OCI-LY7 (cell line): ENCODE measurements around the gene PCDHGC4. TPM values are rescaled to one million over a fixed set of nuclear protein-coding genes. Genes with fewer than 3 reads are reported as not detected.

Source experiments
- BruUV-seq: library from RNA; stranded (reverse); fragments of 400-500 nt; replicated peaks from 2 replicates; lab custom pipeline; 2021; lab: Mats Ljungman, UMichigan
- CTCF ChIA-PET: fragments of 300-600 bp; sonication (Branson Sonifier 250); formaldehyde crosslinking; loops from one replicate; lab custom pipeline; 2022; ENCODE audit warnings: antibody characterized with exemption; ENCODE audit not compliant: unreplicated experiment; lab: Charles Lee
- POLR2A ChIA-PET: fragments of 300-600 bp; sonication (Branson Sonifier 250); formaldehyde crosslinking; loops from one replicate; lab custom pipeline; 2022; ENCODE audit warnings: antibody characterized with exemption; lab: Charles Lee
- DNase-seq: peaks from one replicate; pipeline ENCODE4 v3.0.0-alpha.2; 2015; ENCODE audit warnings: low spot score
- H2AFZ ChIP-seq: fragments of 200-600 bp; sonication (generic), shearing (Covaris generic); 2 replicates; pipeline ENCODE4 v1.6.1; 2014; ENCODE audit warnings: mild to moderate bottlenecking, antibody characterized with exemption, low read length, moderate library complexity
- H3K27ac ChIP-seq: fragments of 200-600 bp; sonication (generic); 2 replicates; pipeline ENCODE4 v1.5.1; 2014; ENCODE audit warnings: mixed run types, low read depth, mild to moderate bottlenecking, moderate library complexity, low read length, inconsistent platforms; ENCODE audit not compliant: poor library complexity, severe bottlenecking
- H3K36me3 ChIP-seq: fragments of 200-600 bp; sonication (generic); 2 replicates; pipeline ENCODE4 v1.6.1; 2014; ENCODE audit warnings: mild to moderate bottlenecking, antibody characterized with exemption, low read length, moderate library complexity, mixed read lengths; ENCODE audit not compliant: insufficient read depth
- H3K4me1 ChIP-seq: fragments of 200-600 bp; sonication (generic); 2 replicates; pipeline ENCODE4 v1.5.1; 2014; ENCODE audit warnings: mild to moderate bottlenecking, low read length; ENCODE audit not compliant: insufficient read depth, poor library complexity, severe bottlenecking
- H3K4me2 ChIP-seq: fragments of 200-600 bp; sonication (generic); 2 replicates; pipeline ENCODE4 v1.6.1; 2014; ENCODE audit warnings: mild to moderate bottlenecking, low read length
- H3K4me3 ChIP-seq: fragments of 200-600 bp; sonication (generic); 2 replicates; pipeline ENCODE4 v1.5.1; 2014; ENCODE audit warnings: mild to moderate bottlenecking, low read depth, low read length; ENCODE audit not compliant: poor library complexity, severe bottlenecking
- H3K79me2 ChIP-seq: fragments of 200-600 bp; sonication (generic); 2 replicates; pipeline ENCODE4 v1.6.1; 2016; ENCODE audit warnings: low read depth, mild to moderate bottlenecking, low read length, moderate library complexity, mixed read lengths; ENCODE audit not compliant: insufficient read depth
- H3K9me2 ChIP-seq: fragments of 200-600 bp; sonication (generic); 2 replicates; pipeline ENCODE4 v1.6.1; 2016; ENCODE audit warnings: mild to moderate bottlenecking, low read length, mixed read lengths; ENCODE audit not compliant: insufficient read depth
- H3K9me3 ChIP-seq: fragments of 200-600 bp; sonication (generic); 2 replicates; pipeline ENCODE4 v1.6.1; 2014; ENCODE audit warnings: mild to moderate bottlenecking, mixed run types, low read length, mixed read lengths
- H4K20me1 ChIP-seq: fragments of 200-600 bp; sonication (generic); 2 replicates; pipeline ENCODE4 v1.6.1; 2014; ENCODE audit warnings: mild to moderate bottlenecking, antibody characterized with exemption, low read length, moderate library complexity, mixed read lengths; ENCODE audit not compliant: insufficient read depth
- CTCF ChIP-seq: fragments of 200-600 bp; sonication (generic); conservative IDR thresholded peaks from 2 replicates; pipeline ENCODE4 v1.5.1; 2014; ENCODE audit warnings: mild to moderate bottlenecking, antibody characterized with exemption, low read length, moderate library complexity, mixed read lengths
- EZH2phosphoT487 ChIP-seq: fragments of 200-600 bp; sonication (generic); IDR thresholded peaks from 2 replicates; pipeline ENCODE4 v1.6.1; 2018; ENCODE audit warnings: low read depth, borderline replicate concordance, mild to moderate bottlenecking, mixed run types, antibody characterized with exemption, low read length, moderate library complexity, mixed read lengths
- intact Hi-C: fragments of 100-400 bp; cut with micrococcal nuclease; formaldehyde crosslinking; loops from one replicate; pipeline ENCODE4 v1.10.0; 2022; ENCODE audit not compliant: unreplicated experiment
- total RNA-seq, 2 experiments: library from RNA; depleted of rRNA in 1 of 2; stranded (reverse); fragments of >200 nt in 1 of 2; shearing (Covaris generic) in 1 of 2; gene quantifications; 2 replicates each; pipeline ENCODE4 v1.2.3, GENCODE V29; 2014 to 2022

Gene PCDHGC4
- total RNA-seq, 2 experiments from 2014 or later = 7.0 to 8.4 TPM

GRCh38 chr5:141523991-141524390 lies 39.2 kb downstream of the PCDHGC4 start:
- H4K20me1 ChIP-seq = no peaks in the 10 kb centered on the region
- BruUV-seq = no TSS peak
- H3K4me1 ChIP-seq = peaks cover 79% of the 10 kb centered on the region
- H3K79me2 ChIP-seq = peaks cover 31% of the 10 kb centered on the region; the same call in 1 of the 2 replicates
- TF ChIP-seq EZH2phosphoT487 = no peak
- TF ChIP-seq CTCF = no peak
- peak overlapping the region; percentile 98 for H3K27ac ChIP-seq
- DNase-seq = no peak
- peaks cover 96% of the 10 kb centered on the region for H3K36me3 ChIP-seq
- H3K9me3 ChIP-seq = no peaks in the 10 kb centered on the region
- H2AFZ ChIP-seq = no peak overlapping the region
- ChIA-PET POLR2A (interaction anchor here (1.1 to 13.7 kb wide), 4 partner anchors 12 to 111 kb away, joined by 3 to 328 read pairs (median 12); partner anchors contain the start of genes PCDHGA10 and PCDHGC3), CTCF (interaction anchor here (0.7 to 11.2 kb wide), 4 partner anchors 13 to 103 kb away, joined by 3 to 138 read pairs (median 5); partner anchors contain the start of gene PCDHGA11)
- H3K9me2 ChIP-seq = no peaks in the 10 kb centered on the region
- intact Hi-C loops = loop anchor here (1.0 kb wide), 1 partner anchor 49 kb away; the partner anchor contains the start of gene PCDHGC3
- no peak overlapping the region for H3K4me3 ChIP-seq
- H3K4me2 ChIP-seq = peak overlapping the region; percentile 70

- Histone ChIP-seq H3K9me2 (no peaks in the 10 kb centered on the region), H3K4me1 (peaks cover 84% of the 10 kb centered on the region), H4K20me1 (no peaks in the 10 kb centered on the region), H3K27ac (peak overlapping the region; percentile 98), H2AFZ (peak overlapping the region; percentile 34; the same call in 1 of the 2 replicates), H3K4me3 (peak overlapping the region; percentile 42), H3K9me3 (no peaks in the 10 kb centered on the region), H3K36me3 (peaks cover 88% of the 10 kb centered on the region), H3K4me2 (peak overlapping the region; percentile 70), H3K79me2 (peaks cover 31% of the 10 kb centered on the region; the same call in 1 of the 2 replicates)
- CTCF ChIA-PET = interaction anchor here (1.0 to 11.2 kb wide), 3 partner anchors 14 to 104 kb away, joined by 3 to 138 read pairs (median 6); partner anchors contain the start of gene PCDHGA11
- POLR2A ChIA-PET = interaction anchor here (0.5 to 13.7 kb wide), 7 partner anchors 12 to 128 kb away, joined by 3 to 328 read pairs (median 3); partner anchors contain the start of genes PCDHGA10 and PCDHGC3
- TF ChIP-seq CTCF (peak; percentile 100), EZH2phosphoT487 (no peak)
- intact Hi-C loops = loop anchor here (1.0 to 5.0 kb wide), 5 partner anchors 11 to 112 kb away; partner anchors contain the start of genes HDAC3, PCDHGB7, PCDHGC3 and RELL2
- peak; percentile 77 for DNase-seq
- BruUV-seq = no TSS peak
Observed at GRCh38 chr5:141524604-141525597, 40.1 kb downstream of the PCDHGC4 start.
